Stimulated activated CD4-positive, alpha-beta T cell treated with anti-CD3 and anti-CD28 coated beads, Interleukin-2, amount 100 ng/mL, for 24 hours (primary cell): ENCODE measurements around the gene JUN.
A peak's percentile ranks its signal among the peaks of the same experiment; 100 is the strongest.

Source experiments
- DNase-seq, 2 donors: peaks; one replicate each; pipeline ENCODE4 v3.0.0-alpha.2; 2020

The JUN gene

DNA sequence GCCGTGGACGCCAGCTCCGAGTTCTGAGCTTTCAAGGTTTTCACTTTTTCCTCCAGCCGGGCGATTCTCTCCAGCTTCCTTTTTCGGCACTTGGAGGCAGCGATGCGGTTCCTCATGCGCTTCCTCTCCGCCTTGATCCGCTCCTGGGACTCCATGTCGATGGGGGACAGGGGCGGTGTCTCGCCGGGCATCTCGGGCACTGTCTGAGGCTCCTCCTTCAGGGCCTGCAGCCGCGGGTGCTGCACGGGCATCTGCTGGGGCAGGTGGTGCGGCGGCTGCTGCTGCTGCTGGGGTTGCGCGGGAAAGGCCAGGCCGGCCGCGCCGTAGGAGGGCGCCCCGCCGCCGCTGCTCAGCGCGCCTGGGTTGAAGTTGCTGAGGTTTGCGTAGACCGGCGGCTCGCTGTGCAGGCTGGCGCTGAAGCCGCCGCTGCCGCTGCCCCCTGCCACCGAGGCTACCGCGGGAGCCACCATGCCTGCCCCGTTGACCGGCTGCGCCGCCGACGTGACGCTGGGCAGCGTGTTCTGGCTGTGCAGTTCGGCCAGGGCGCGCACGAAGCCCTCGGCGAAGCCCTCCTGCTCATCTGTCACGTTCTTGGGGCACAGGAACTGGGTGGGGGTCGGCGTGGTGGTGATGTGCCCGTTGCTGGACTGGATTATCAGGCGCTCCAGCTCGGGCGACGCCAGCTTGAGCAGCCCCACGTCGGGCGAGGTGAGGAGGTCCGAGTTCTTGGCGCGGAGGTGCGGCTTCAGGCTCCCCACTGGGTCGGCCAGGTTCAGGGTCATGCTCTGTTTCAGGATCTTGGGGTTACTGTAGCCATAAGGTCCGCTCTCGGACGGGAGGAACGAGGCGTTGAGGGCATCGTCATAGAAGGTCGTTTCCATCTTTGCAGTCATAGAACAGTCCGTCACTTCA lies 1.4 kb downstream of the JUN start:
- DNase-seq = peak; percentile 57 to 72

DNA sequence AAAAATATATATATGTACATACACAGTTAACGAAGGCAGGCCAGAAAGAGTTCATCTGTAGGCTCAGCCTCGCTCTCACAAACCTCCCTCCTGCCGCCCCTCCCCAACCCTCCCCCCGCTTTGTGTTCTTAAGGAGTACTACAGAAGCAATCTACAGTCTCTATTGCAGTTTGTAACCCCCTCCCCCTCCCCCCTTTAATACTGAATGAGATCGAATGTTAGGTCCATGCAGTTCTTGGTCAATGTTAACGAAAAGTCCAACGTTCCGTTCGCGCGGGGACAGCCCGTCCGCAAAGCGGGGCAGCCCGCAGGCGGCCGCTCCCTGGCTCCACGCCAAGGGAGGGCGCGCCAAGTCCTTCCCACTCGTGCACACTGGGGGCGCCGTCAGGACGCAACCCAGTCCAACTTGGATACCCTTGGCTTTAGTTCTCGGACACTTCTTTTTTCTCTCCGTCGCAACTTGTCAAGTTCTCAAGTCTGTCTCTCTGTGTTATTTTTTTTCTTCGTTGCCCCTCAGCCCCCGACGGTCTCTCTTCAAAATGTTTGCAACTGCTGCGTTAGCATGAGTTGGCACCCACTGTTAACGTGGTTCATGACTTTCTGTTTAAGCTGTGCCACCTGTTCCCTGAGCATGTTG lies 2.2 kb downstream of the JUN start:
- DNase-seq = peak; percentile 52 to 55

DNA sequence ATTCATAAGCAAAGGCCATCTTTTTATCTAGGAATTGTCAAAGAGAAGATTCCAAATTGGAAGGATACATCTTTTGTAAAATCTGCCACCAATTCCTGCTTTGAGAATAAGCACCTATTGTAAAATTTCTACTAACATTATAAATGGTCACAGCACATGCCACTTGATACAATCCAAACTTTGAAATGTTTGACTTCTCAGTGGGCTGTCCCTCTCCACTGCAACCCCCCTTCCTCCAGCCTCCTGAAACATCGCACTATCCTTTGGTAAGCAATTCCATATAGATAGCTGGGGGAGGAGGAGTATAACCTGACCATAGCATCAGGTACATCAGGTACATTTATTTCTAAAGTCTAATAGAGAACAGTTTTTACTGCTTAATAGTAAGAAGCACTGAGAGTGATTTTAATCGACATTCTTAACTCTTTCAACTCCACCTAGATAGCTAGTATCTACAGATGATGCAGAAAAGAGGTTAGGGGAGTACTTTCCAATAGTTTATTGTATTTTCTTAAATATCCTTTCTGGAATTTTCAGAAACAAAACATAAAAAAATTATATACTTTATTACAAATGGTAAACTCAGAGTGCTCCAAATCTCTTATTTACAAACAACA lies 2.9 kb downstream of the JUN start:
- DNase-seq = no peak

DNA sequence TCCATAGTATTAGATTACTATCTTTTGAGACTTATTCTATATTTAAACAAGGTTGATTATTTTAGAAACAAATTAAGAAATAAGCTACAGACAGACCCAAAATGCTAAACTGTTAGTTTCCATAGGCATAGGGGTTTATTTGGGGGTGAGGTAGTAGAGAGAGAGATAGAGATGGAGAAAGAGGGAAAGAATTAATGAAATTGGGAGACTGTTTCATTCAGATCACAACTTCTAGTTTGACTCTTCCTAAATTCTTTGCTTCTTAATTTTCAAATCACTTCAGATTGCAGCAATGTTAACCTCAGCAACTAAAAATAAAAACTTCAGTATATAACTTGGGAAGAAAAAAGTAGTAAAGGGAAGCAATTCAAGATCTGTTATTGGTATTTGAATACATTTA lies 3.4 kb downstream of the JUN start:
- DNase-seq = no peak

DNA sequence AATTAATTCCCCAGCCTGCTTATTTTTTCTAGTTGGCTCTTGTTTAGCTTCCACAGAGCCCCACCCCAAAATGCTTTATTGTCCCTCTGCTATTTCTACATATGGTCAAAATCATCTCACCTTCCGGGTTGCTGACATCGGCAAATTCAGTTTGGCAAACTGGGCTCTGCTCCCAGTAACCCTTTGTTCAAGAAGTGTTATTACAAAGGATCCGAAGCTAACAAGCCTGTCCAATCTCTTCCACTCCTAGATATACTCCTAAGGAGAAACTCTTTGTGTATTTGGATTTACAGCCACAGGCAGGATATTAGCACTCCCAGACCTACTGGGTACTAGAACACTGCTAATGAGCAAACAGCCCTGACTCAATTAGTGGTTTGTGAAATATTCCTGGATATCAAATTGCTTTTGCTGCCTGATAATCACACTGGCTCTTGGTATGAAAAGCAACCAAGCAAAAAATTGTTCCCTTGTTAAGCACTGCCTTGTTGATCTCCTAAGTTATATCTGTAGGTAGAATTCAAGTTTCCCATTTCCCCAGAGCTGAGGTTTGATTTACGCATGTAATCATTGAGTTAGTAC lies 4.0 kb downstream of the JUN start:
- no peak for DNase-seq

DNA sequence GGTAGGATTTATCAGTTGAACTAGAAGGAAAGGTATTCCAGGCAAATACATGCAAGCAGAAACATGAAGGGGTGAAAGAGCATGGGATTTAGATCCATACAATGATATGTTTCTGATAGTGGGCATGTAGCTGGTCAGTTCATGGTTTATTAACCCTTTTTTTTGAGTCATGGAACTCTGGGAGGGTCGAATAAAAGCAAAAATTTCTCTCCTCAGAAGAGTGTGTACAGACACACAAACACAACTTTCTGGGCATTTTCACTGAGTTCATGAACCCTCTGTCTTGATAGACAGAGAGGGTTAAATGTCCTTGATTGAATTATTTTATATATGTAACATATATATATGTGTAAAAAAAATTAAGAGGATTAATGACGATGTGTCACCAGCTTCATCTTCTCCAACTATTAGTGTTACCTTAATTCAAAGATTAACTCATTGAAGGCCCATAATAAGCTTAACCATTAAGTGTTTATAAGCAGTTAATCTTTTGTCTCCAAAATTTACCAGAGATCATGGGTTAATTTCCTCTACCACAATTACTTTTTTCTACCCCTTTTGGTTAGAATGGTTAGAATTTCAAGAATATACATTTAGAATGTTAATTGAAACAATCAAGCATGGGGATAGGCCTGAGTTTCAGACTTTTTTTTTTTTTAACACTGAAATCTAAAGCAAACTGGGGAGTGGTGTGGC lies 4.6 kb downstream of the JUN start:
- no peak for DNase-seq

DNA sequence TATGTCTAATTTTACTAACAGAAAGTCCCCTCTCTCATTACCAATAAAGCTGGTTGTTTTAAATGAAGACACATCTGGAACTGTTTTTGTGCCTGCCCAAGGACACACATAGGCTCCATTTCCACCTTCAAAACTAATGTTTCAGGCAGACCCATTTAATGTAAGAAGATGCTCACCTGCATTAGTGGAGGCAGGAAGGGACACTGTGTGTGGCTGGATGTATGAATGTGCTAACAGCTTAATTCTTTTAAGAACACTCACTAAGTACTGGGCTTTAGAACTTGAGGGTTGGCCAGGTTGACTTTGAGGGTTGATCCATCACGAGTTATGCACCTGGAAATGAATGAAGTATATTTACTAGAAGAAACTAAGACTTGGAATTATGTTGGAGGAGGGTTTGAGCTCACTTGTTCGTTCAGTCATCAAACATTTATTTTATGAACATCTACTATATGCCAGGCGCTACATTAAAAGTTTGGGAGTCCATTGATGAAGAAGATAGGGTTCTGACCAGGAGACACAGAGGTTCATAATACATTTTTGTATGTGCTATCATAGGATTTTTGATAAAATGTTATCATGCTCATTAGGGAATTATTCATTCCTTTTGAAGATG lies 5.4 kb downstream of the JUN start:
- no peak for DNase-seq

DNA sequence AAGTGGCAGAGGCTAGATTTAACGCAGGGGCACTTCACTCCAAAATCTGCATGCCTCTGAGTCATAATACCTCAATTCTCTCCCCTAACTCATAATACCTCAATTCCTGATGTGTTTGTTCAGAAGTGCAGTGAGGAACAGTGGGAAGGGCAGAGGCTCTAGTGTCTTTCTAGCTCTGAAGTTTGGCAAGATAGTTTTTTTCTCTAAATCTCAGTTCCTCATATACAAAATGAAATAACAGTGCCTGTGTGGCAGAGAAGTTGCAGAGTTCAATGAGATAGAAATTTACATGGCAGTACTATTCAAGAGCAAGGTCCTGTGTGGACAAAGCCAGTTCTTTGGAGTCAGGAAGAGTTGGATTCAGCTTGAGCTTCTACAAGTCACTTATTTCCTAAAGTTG lies 9.8 kb downstream of the JUN start:
- no peak for DNase-seq

DNA sequence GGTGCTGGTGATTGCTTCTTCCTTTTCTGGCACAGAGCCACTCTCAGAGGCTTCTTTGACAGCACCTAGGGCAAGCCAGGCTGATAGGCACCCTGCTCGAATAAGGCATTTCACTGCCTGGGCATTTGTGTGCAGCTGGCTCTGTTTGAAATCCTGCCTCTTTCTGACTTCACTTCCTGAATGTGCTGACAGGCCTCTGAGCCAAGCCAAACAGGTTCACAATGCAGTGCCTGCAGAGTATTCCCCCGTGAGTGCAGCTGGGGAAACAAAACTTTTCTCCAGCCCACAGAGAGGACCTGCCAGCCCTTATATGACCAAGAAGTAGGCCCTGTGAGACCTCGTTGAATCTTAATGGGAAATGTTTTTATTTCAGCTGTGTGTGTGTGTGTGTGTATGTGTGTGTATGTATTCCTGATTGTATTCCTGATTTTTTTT lies 10.4 kb downstream of the JUN start:
- DNase-seq = no peak

DNA sequence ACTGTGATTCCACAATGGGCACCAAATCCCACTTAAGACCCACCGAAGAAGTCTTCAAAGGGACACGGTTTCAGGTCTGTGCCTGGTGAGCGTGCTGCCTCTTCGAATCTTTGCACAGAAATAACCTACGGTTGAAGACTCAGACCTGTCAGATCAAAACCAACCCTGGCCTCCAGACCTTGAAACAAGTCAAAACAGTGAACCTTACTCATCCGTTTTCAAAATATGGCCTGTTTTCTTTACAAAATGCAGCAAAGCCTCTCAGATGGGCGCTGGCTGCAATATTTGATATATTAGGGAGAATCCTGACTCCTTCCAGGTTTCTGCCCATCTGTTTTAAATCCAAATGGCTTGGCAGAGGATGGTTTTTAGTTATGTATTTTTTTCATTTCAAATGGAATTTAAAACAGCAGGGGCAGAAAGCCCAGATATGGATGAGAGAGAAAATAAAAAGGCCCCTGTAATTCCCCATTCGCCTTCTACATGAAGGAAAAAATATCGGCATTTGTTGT lies 14.0 kb downstream of the JUN start:
- no peak for DNase-seq

DNA sequence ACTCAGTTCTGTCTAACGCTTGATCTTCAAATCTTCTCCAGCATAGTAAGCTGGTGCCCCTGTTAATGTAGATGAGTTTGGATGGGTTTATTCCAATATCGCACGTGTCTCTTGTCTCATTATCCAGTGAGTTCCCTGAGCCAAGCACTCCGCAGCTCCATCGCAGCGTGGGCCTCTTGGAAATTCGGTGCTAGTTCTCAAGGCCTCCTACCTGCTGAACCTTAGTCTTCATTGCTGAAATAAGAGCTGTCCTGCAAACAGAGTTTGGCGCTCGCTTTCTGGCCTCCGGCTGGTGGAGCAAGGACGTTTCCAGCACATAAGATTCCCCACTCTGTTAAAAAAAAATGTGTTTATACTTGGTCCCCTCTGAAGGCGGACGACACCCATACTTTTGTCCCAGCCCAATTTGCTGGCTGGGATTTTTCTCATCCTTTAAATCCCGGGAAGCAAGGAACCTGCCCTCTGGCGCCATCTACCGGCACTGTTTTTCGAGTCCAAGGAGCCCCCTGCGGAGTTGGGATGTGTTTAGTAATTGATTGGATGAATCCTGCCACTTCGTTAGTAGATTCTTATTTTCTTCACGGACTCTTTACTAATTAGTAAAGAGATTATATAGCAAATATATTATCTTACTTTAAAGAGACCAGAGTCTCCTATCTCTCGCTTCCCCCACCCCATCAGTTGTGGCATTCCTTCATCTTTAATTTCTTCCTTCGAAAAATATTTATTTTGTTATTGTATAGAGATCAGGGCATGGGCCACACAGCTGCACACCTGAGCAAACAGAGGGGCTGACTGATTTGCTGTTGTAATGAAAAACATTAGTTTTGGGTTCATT lies 14.7 kb downstream of the JUN start:
- peak; percentile 55 to 67 for DNase-seq

DNA sequence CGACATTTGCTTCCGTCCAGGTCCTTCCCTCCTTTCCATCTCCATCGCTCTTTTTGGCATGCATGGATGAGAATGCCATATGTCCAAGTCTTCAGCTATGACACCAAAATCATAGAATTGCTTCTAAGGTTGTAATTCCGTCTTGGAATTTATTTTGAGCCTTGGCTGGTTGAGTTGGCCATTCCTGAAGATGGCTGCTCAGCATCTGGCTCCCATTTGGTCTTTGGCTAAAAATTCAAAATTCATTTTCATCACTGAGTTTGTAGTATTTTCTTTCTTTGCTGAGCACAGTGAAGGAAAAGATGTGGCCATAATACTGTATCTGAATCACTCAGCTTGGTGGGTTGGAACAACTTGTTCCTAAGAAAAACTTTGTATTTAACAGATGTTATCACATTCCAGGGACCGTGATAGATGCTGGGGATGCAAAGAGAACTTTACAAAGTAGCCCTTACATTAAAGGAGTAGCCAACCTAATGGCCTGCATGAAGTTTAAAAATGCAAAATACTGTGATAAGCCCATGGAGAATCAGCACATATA lies 15.6 kb downstream of the JUN start:
- DNase-seq = no peak

DNA sequence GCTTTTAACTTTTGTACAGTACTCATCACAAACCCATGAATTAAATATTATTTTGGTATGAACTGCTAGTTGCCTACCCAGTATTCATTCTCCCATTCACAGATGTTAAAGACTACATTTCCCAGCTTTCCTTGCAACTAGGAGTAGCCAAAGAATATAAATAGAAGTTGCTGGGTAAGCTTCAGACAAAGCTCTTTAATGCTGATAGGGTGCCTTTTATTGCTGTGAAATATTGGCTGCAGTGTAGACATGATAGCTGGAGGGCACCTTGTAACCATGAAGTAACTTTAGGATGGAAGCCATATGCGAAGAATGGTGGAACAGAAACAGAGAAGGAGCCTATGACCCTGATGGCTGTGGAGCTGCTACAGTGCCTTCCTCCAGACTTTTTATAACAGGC lies 16.7 kb downstream of the JUN start:
- no peak for DNase-seq

DNA sequence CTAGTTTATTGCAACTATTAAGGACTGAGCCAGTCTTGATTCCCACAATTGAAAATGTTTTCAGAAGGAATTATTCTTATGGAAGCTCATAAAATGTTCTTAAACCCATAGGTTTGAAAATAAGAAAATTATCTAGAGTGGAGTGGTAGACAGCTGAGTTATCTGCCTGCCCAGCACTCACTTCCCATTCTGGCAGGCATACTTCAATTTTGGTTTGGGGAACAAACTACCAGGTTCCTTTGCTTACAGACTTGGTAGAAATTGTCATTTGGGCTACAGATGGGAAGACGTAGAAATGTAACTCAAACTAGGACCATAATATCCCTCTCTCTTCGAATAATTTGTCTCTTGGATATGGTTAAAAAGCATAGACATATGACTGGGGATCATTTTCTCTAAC lies 18.4 kb downstream of the JUN start:
- DNase-seq = no peak

DNA sequence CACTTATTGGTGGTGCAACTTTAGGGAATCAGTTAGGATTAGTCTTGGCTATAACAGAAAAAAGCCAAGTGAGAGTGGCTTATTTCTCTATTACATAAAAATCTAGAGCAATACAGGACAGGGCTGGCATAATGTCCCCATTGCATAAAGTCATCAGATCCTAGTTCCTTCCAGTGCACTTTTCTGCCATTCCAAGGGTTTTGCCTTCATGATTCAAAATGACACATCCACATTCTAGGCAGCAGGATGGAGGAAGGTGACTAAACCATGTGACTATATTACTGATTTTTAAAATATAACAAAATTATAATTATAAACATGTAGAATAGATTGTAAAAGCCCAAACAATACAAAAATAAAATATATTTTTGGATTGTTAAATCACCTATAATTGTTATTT lies 18.8 kb downstream of the JUN start:
- no peak for DNase-seq

DNA sequence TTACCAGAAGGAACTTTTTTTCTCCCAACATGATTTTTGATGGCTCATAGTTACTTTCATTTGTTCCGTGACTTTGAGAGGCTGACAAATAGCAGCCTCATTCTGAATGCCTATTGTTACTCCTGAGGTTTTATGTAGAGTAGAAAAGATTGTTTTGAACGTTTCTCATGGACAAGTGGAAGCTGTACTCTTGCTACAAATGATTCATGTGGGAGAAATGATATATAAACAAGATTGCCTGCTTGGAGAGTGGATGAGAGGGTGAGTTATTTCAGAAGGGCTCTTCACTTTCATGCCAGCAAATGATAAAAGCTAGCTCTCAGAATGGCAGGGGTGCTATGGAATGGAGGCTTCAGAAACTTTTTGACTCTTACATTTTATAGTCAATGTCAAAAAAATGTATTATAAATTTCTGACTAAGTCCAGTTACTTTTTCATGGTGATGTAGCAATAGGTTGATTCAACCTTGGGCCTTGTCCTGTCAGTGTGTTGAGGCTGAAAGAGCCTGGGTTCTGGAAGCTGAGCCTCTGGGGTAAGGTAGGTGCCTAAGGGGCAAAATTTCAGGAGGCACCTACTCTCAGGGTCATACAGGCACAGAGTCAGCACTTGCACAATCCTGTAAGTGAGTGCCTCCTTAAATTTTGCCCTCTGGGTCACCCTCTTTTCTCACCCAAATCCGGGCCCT lies 19.4 kb downstream of the JUN start:
- no peak for DNase-seq

DNA sequence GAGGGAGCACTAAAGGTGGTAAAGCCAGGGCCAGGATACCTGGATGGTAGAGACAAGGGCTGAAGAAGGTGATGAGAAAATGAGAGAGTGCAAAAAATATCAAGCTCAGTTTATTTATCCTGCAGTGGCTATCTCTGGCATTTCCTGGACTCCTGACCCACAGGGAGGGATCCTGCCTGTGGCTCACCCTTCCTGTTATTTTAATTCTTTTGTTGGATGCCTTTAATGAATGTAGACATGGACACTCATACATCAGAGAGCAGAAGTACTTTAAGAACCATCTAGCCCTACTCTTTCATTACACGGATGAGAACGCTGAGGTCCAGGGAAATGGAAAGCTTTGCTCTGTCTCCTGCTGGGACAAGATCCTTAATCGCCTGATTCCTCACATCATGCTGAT lies 20.6 kb downstream of the JUN start:
- DNase-seq = no peak

DNA sequence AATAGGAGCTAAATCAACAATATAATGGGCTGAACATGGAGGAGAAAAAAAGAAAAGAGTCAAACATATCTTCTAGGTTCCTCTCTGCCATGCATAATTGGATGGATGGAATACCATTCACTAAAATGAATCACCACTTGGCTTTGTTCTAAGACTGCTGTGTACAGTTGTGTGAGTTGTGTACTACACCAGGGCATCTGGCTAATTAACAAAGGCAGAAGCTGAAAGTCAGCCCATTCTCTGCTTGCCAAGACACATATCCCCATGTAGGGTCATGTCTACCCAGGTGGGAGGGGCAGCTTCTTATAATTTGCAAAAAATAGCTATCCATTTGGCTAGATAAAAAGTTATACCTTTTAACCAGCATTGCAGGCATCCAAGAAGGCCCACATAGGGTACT lies 21.0 kb downstream of the JUN start:
- DNase-seq = no peak

DNA sequence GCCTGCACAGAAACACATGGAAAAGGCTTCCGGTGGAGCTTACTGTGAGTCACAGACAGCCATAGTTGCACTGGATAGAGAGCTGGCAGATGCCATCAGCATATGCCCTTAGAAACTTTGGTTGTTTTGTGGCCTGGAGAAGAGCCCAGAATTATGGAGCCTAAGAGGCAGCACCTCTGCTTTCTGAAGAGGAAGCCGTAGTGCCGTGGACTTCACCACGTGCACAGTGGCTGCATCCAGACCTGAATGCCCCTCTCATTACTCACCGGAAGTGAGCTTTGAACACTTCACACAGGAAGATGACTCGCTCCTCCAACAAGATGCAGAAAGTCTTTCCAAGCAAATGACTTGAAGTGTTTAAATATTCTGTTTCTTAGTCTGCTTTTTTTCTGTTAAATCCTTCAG lies 28.4 kb downstream of the JUN start:
- peak; percentile 52 to 68 for DNase-seq

DNA sequence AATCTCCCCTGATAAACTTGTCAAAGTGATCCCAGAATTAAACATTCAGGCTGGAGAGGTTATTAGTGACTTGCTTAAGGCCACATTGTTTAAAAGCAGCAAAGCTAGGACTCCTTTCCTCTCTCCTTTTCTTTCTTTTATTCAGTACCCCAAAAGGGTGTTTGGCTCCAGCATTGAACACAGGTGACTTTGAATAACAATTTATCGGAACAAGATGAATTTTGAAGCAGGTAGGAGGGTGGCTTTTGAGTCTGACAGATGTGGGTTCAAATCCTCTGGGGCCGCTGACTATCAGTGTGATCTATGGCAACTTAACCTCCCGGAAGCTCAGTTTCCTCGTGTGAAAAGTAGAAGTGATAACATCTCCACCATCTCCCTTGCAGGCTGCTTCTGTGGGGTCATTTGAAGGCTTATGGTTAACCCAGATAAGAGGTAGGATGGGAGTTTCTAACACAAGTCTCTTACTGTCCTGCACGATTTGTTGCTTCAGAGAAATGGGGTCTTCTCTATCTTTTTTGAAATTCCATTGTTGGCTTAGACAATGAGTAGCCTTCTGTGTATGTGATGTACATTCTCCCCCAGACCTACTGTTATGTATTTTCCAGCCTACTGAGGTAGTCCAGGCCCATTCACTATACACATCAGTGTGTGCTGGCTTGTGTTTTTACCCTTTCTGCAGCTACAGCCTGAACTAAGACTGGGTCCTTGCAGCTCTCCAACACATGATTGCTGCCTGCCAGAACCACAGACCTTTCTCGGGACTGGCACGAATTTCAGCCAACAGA lies 29.0 kb downstream of the JUN start:
- no peak for DNase-seq
